Kidney epithelial cell (primary cell): ENCODE results near the gene LRTM2. TPM values are rescaled to one million over a fixed set of nuclear protein-coding genes. Genes with fewer than 3 reads are reported as not detected.

ENCODE experiments used
- DNase-seq: peaks from one replicate; pipeline ENCODE4 v3.0.0-alpha.2; 2010; ENCODE audit warnings: low read depth
- H3K27me3 ChIP-seq: 2 replicates; pipeline ENCODE4 v1.6.0; 2011; ENCODE audit warnings: low read length; ENCODE audit not compliant: control insufficient read depth, insufficient read depth
- H3K36me3 ChIP-seq: 2 replicates; pipeline ENCODE4 v1.5.1; 2011; ENCODE audit warnings: low read length; ENCODE audit not compliant: control insufficient read depth, insufficient read depth
- H3K4me3 ChIP-seq: 2 replicates; pipeline ENCODE4 v1.5.1; 2011; ENCODE audit warnings: low read depth, mild to moderate bottlenecking, control low read depth, low read length
- CTCF ChIP-seq: IDR thresholded peaks from 2 replicates; pipeline ENCODE4 v1.5.1; 2011; ENCODE audit warnings: mild to moderate bottlenecking, moderate library complexity, low read length, control low read depth, inconsistent platforms; ENCODE audit not compliant: insufficient read depth, poor library complexity, severe bottlenecking
- total RNA-seq: library from RNA; depleted of rRNA; stranded (reverse); fragments of >200 nt; gene quantifications from 2 replicates; pipeline ENCODE4 v1.2.3, GENCODE V29; 2015

LRTM2 gene
- total RNA-seq, 1 donor from 2014 or later, result not detected

- Histone ChIP-seq H3K36me3 (no peaks in the 10 kb centered on the region), H3K27me3 (peaks cover 73% of the 10 kb centered on the region), H3K4me3 (no peak overlapping the region)
- DNase-seq, result no peak
- TF ChIP-seq CTCF, result no peak
Measured at GRCh38 chr12:1829306-1829900, 9.0 kb downstream of the LRTM2 start.

- TF ChIP-seq CTCF, result no peak
- Histone ChIP-seq H3K36me3 (no peaks in the 10 kb centered on the region), H3K4me3 (no peak overlapping the region), H3K27me3 (peaks cover 68% of the 10 kb centered on the region)
- DNase-seq, result no peak
Measured at GRCh38 chr12:1830401-1830845, 10.1 kb downstream of the LRTM2 start.

- no peaks in the 10 kb centered on the region for H3K36me3 ChIP-seq
- H3K4me3 ChIP-seq, result no peak overlapping the region
- DNase-seq, result peak; percentile 25
- TF ChIP-seq CTCF, result no peak
- H3K27me3 ChIP-seq, result peaks cover 63% of the 10 kb centered on the region
Measured at GRCh38 chr12:1830981-1831963, 10.9 kb downstream of the LRTM2 start.

- H3K36me3 ChIP-seq, result no peaks in the 10 kb centered on the region
- no peak for TF ChIP-seq CTCF
- H3K27me3 ChIP-seq, result peaks cover 54% of the 10 kb centered on the region
- no peak for DNase-seq
- no peak overlapping the region for H3K4me3 ChIP-seq
Measured at GRCh38 chr12:1832801-1833595, 12.6 kb downstream of the LRTM2 start.

GRCh38 chr12:1833596-1834028, 13.2 kb downstream of the LRTM2 start:
- no peaks in the 10 kb centered on the region for H3K36me3 ChIP-seq
- no peak for DNase-seq
- H3K4me3 ChIP-seq, result no peak overlapping the region
- H3K27me3 ChIP-seq, result peaks cover 54% of the 10 kb centered on the region
- no peak for TF ChIP-seq CTCF
